ENCODE measurements around the gene FBXW8. TPM values are rescaled to one million over a fixed set of nuclear protein-coding genes. Genes with fewer than 3 reads are reported as not detected.

FBXW8 gene
- total and polyA plus RNA-seq, 4 donors: 3.9 to 20.3 (median 12.5) TPM

- no peak overlapping the region for H3K27ac ChIP-seq (ENCODE audit: low read depth in 1 of 2, low read length in 1 of 2)
- DNase-seq (no peak), ATAC-seq (ENCODE audit: insufficient read depth, low FRiP score) (no peak)
- TF ChIP-seq CTCF (IDR thresholded peaks at IDR 0.05; ENCODE audit: control extremely low read depth, extremely low read depth): no peak
- 89 to 93% methylated on average over 2 of the region's 2 CpGs for WGBS, 2 donors
- H3K4me1 ChIP-seq (ENCODE audit: control insufficient read depth in 5 of 5, insufficient read depth in 5 of 5, low read length in 5 of 5): peaks cover 3 to 17% (median 5%) of the 10 kb centered on the region in 5 donors
- no peak overlapping the region for H3K4me3 ChIP-seq
- no peaks in the 10 kb centered on the region for H3K9me3 ChIP-seq (ENCODE audit: control insufficient read depth in 4 of 4, insufficient read depth in 3 of 4, low read length in 3 of 4)
- no peak overlapping the region for H3K9ac ChIP-seq (ENCODE audit: insufficient read depth in 1 of 2, low read length in 2 of 2)
- H3K27me3 ChIP-seq (ENCODE audit: control insufficient read depth in 3 of 3, insufficient read depth in 3 of 3, low read length in 2 of 3): no peaks in the 10 kb centered on the region
- H3K36me3 ChIP-seq (ENCODE audit: control insufficient read depth in 4 of 4, insufficient read depth in 4 of 4, low read length in 4 of 4): peaks cover 0 to 3% (median 0%) of the 10 kb centered on the region in 4 donors
Measured at GRCh38 chr12:116959198-116959460, 48.4 kb downstream of the FBXW8 start.

GRCh38 chr12:116959845-116960514 is 49.2 kb downstream of the FBXW8 start:
- DNase-seq (no peak), ATAC-seq (ENCODE audit: insufficient read depth, low FRiP score) (no peak)
- Histone ChIP-seq H3K9ac (ENCODE audit: insufficient read depth in 1 of 2, low read length in 2 of 2) (no peak overlapping the region), H3K4me3 (no peak overlapping the region), H3K27me3 (ENCODE audit: control insufficient read depth in 3 of 3, insufficient read depth in 3 of 3, low read length in 2 of 3) (no peaks in the 10 kb centered on the region), H3K4me1 (ENCODE audit: control insufficient read depth in 5 of 5, insufficient read depth in 5 of 5, low read length in 5 of 5) (peaks cover 0 to 8% (median 5%) of the 10 kb centered on the region in 5 donors), H3K27ac (ENCODE audit: low read depth in 1 of 2, low read length in 1 of 2) (no peak overlapping the region), H3K9me3 (ENCODE audit: control insufficient read depth in 4 of 4, insufficient read depth in 3 of 4, low read length in 3 of 4) (no peaks in the 10 kb centered on the region), H3K36me3 (ENCODE audit: control insufficient read depth in 4 of 4, insufficient read depth in 4 of 4, low read length in 4 of 4) (peaks cover 2 to 6% (median 3%) of the 10 kb centered on the region in 4 donors)
- no peak for TF ChIP-seq CTCF (IDR thresholded peaks at IDR 0.05; ENCODE audit: control extremely low read depth, extremely low read depth)
- WGBS, 2 donors: 88 to 93% methylated on average over 5 of the region's 5 CpGs

GRCh38 chr12:116962197-116962596 is 51.4 kb downstream of the FBXW8 start:
- Histone ChIP-seq H3K27ac (ENCODE audit: low read depth in 1 of 2, low read length in 1 of 2) (no peak overlapping the region), H3K4me1 (ENCODE audit: control insufficient read depth in 5 of 5, insufficient read depth in 5 of 5, low read length in 5 of 5) (no peaks in the 10 kb centered on the region), H3K27me3 (ENCODE audit: control insufficient read depth in 3 of 3, insufficient read depth in 3 of 3, low read length in 2 of 3) (no peaks in the 10 kb centered on the region), H3K4me3 (no peak overlapping the region), H3K9ac (ENCODE audit: insufficient read depth in 1 of 2, low read length in 2 of 2) (no peak overlapping the region), H3K9me3 (ENCODE audit: control insufficient read depth in 4 of 4, insufficient read depth in 3 of 4, low read length in 3 of 4) (no peaks in the 10 kb centered on the region), H3K36me3 (ENCODE audit: control insufficient read depth in 4 of 4, insufficient read depth in 4 of 4, low read length in 4 of 4) (peaks cover 2 to 12% (median 7%) of the 10 kb centered on the region in 4 donors)
- TF ChIP-seq CTCF (IDR thresholded peaks at IDR 0.05; ENCODE audit: control extremely low read depth, extremely low read depth): no peak
- ATAC-seq (ENCODE audit: insufficient read depth, low FRiP score) (no peak), DNase-seq (no peak)
- 27 to 72% methylated on average over 4 of the region's 4 CpGs for WGBS, 2 donors

Measured in lung (tissue), 12 donors.